HepG2 (cell line): Measurements from ENCODE around the gene ABCC3. TPM values are rescaled to one million over a fixed set of nuclear protein-coding genes. Genes with fewer than 3 reads are reported as not detected.

ENCODE experiments used
- ARHGAP35 ChIP-seq: sonication (generic); formaldehyde crosslinking; IDR thresholded peaks from 2 replicates; pipeline ENCODE4 v1.9.0; 2022; ENCODE audit warnings: mild to moderate bottlenecking, inconsistent platforms, moderate library complexity, missing genetic modification reagents, borderline replicate concordance
- ATF4 ChIP-seq, 2 experiments: fragments of 450-650 bp in 1 of 2; sonication (generic) in 1 of 2; formaldehyde crosslinking; IDR thresholded peaks; 2 replicates each; pipeline versions ENCODE4 v1.5.0 to v1.8.0; 2020 to 2022; ENCODE audit warnings: mild to moderate bottlenecking in 1 of 2, missing genetic modification reagents in 1 of 2
- CENPX ChIP-seq: sonication (generic); formaldehyde crosslinking; IDR thresholded peaks from 2 replicates; pipeline ENCODE4 v1.9.0; 2021; ENCODE audit warnings: mild to moderate bottlenecking, missing genetic modification reagents, moderate library complexity
- EP300 ChIP-seq, 3 experiments: sonication (generic) in 1 of 3; formaldehyde crosslinking in 1 of 3; IDR thresholded peaks; 2 replicates each; pipeline versions ENCODE4 v1.5.1 to v1.6.1; 2011 to 2020; ENCODE audit warnings: low read depth in 2 of 3, low read length in 2 of 3, borderline replicate concordance in 1 of 3, improper control_type of control experiment in 1 of 3, mild to moderate bottlenecking in 1 of 3, missing genetic modification reagents in 1 of 3, moderate library complexity in 1 of 3
- MATR3 ChIP-seq: sonication (generic); formaldehyde crosslinking; IDR thresholded peaks from 2 replicates; pipeline ENCODE4 v1.4.0; 2020; ENCODE audit warnings: missing genetic modification reagents
- MED8 ChIP-seq: sonication (generic); formaldehyde crosslinking; IDR thresholded peaks from 2 replicates; pipeline ENCODE4 v1.8.1; 2023; ENCODE audit warnings: mild to moderate bottlenecking, missing genetic modification reagents; ENCODE audit not compliant: insufficient replicate concordance
- MEIS2 ChIP-seq: sonication (generic); formaldehyde crosslinking; IDR thresholded peaks from 2 replicates; pipeline ENCODE4 v1.9.0; 2021; ENCODE audit warnings: mild to moderate bottlenecking, missing genetic modification reagents
- NFE2L1 ChIP-seq: sonication (generic); formaldehyde crosslinking; IDR thresholded peaks from 2 replicates; pipeline ENCODE4 v1.4.0; 2020; ENCODE audit warnings: missing genetic modification reagents, mild to moderate bottlenecking, borderline replicate concordance
- NFIB ChIP-seq: sonication (generic); formaldehyde crosslinking; IDR thresholded peaks from 2 replicates; pipeline ENCODE4 v1.9.0; 2021; ENCODE audit warnings: missing genetic modification reagents, mild to moderate bottlenecking, borderline replicate concordance
- NFIC ChIP-seq: IDR thresholded peaks from 2 replicates; pipeline ENCODE4 v1.6.1; 2012; ENCODE audit warnings: mild to moderate bottlenecking, low read length, inconsistent platforms
- NR1H2 ChIP-seq: sonication (generic); formaldehyde crosslinking; IDR thresholded peaks from 2 replicates; pipeline ENCODE4 v1.8.1; 2022; ENCODE audit warnings: low read depth, missing genetic modification reagents, borderline replicate concordance
- POLR2AphosphoS5 ChIP-seq: IDR thresholded peaks from 2 replicates; pipeline ENCODE4 v1.6.1; 2012; ENCODE audit warnings: low read depth, low read length
- RCOR2 ChIP-seq: IDR thresholded peaks from 2 replicates; pipeline ENCODE4 v1.6.1; 2016; ENCODE audit warnings: missing biosample characterization, missing genetic modification reagents
- TFE3 ChIP-seq: IDR thresholded peaks from 2 replicates; pipeline ENCODE4 v1.6.1; 2016
- TP53 ChIP-seq: sonication (generic); formaldehyde crosslinking; conservative IDR thresholded peaks from 2 replicates; pipeline ENCODE4 v1.4.0; 2020; ENCODE audit warnings: missing genetic modification reagents
- ZNF253 ChIP-seq: sonication (generic); formaldehyde crosslinking; IDR thresholded peaks from 2 replicates; pipeline ENCODE4 v1.8.0; 2022; ENCODE audit warnings: mild to moderate bottlenecking, missing genetic modification reagents, borderline replicate concordance
- ZNF33B ChIP-seq: sonication (generic); formaldehyde crosslinking; IDR thresholded peaks from 2 replicates; pipeline ENCODE4 v1.5.1; 2020; ENCODE audit warnings: mild to moderate bottlenecking, missing genetic modification reagents
- ZNF350 ChIP-seq: sonication (generic); formaldehyde crosslinking; IDR thresholded peaks from 2 replicates; pipeline ENCODE4 v1.4.0; 2020; ENCODE audit warnings: mild to moderate bottlenecking, low read depth, missing genetic modification reagents, borderline replicate concordance
- ZNF550 ChIP-seq: sonication (generic); formaldehyde crosslinking; IDR thresholded peaks from 2 replicates; pipeline ENCODE4 v1.4.0; 2020; ENCODE audit warnings: mild to moderate bottlenecking, missing genetic modification reagents, borderline replicate concordance
- ZSCAN12 ChIP-seq: sonication (generic); formaldehyde crosslinking; IDR thresholded peaks from 2 replicates; pipeline ENCODE4 v1.9.0; 2021; ENCODE audit warnings: mild to moderate bottlenecking, missing genetic modification reagents
- polyA plus RNA-seq, 8 experiments: library from polyadenylated mRNA; depleted of rRNA in 3 of 8; stranded (reverse) in 7 of 8; unstranded in 1 of 8; fragments of >200 nt; fragmentation: Illumina TruSeq in 4 of 8; extraction: Trizol in 4 of 8; gene quantifications; 2 replicates each; pipeline versions ENCODE4 v1.2.1 to v1.2.3, GENCODE V29; 2011 to 2016; ENCODE audit warnings: low read depth in 4 of 8, missing spikeins in 1 of 8, mixed read lengths in 1 of 8; ENCODE audit not compliant: insufficient read depth in 1 of 8
- total RNA-seq, 5 experiments: library from RNA; depleted of rRNA; stranded (reverse); fragments of >200 nt; fragmentation: Illumina TruSeq; extraction: Trizol; gene quantifications; 2 replicates each; pipeline ENCODE4 v1.2.3, GENCODE V29; 2016; ENCODE audit warnings: low read depth in 1 of 5
- TF ChIP-seq, protein P1 (sequence below): sonication (generic); formaldehyde crosslinking; IDR thresholded peaks from 2 replicates; pipeline ENCODE4 v1.5.0; 2020; ENCODE audit warnings: mild to moderate bottlenecking, low read depth, missing genetic modification reagents, borderline replicate concordance
- TF ChIP-seq, protein P2 (sequence below): sonication (generic); formaldehyde crosslinking; IDR thresholded peaks from 2 replicates; pipeline ENCODE4 v1.5.0; 2020; ENCODE audit warnings: missing genetic modification reagents
- TF ChIP-seq, protein P3 (sequence below): sonication (generic); formaldehyde crosslinking; IDR thresholded peaks from 2 replicates; pipeline ENCODE4 v1.8.1; 2023; ENCODE audit warnings: missing genetic modification reagents, mild to moderate bottlenecking, borderline replicate concordance
- TF ChIP-seq, protein P4 (sequence below): sonication (generic); formaldehyde crosslinking; IDR thresholded peaks from 2 replicates; pipeline ENCODE4 v1.4.0; 2020; ENCODE audit warnings: missing genetic modification reagents

The ABCC3 gene
- total and polyA plus RNA-seq, 2 of the 13 experiments (the other 11 are each of a cell fraction or from before 2014, with no cell fraction given): 25.2 to 50.7 TPM

DNA sequence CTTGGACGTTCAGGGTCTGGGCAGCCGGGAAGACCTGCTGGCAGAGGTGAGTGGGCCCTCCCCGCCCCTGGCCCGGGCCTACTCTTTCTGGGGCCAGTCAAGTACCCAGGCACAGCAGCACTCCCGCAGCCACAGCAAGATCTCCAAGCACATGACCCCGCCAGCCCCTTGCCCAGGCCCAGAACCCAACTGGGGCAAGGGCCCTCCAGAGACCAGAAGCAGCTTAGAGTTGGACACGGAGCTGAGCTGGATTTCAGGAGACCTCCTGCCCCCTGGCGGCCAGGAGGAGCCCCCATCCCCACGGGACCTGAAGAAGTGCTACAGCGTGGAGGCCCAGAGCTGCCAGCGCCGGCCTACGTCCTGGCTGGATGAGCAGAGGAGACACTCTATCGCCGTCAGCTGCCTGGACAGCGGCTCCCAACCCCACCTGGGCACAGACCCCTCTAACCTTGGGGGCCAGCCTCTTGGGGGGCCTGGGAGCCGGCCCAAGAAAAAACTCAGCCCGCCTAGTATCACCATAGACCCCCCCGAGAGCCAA is 8.6 kb upstream of the ABCC3 start (continued):
- TF ChIP-seq TFE3 (CRISPR knock-in tag): peak; percentile 16; the same call in 1 of the 2 replicates
- TF ChIP-seq ZNF33B (CRISPR knock-in tag): 0 out of 2 replicates have a peak, but pooled peaks have one; percentile 29
- no peak for TF ChIP-seq ZSCAN12
- TF ChIP-seq, protein P1, sequence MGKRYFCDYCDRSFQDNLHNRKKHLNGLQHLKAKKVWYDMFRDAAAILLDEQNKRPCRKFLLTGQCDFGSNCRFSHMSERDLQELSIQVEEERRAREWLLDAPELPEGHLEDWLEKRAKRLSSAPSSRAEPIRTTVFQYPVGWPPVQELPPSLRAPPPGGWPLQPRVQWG (CRISPR knock-in tag): no peak
- TF ChIP-seq, protein P2, sequence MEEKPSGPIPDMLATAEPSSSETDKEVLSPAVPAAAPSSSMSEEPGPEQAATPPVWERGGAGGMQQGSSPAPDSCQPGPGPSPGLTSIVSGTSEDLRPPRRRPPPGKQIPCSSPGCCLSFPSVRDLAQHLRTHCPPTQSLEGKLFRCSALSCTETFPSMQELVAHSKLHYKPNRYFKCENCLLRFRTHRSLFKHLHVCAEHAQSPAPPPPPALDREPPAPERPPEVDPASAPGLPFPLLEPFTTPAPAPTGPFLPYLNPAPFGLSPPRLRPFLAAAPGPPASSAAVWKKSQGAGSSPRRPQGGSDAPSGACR: no peak
- TF ChIP-seq ZNF253 (CRISPR knock-in tag): no peak
- no peak for TF ChIP-seq NFIC
- no peak for TF ChIP-seq ATF4 (CRISPR knock-in tag; IDR thresholded peaks at IDR 0.05)
- TF ChIP-seq, protein P3, sequence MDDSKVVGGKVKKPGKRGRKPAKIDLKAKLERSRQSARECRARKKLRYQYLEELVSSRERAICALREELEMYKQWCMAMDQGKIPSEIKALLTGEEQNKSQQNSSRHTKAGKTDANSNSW (CRISPR knock-in tag): no peak
- peak; percentile 45; the same call in 1 of the 2 replicates for TF ChIP-seq ARHGAP35 (CRISPR knock-in tag)
- no peak for TF ChIP-seq NR1H2 (CRISPR knock-in tag)
- TF ChIP-seq, protein P4, sequence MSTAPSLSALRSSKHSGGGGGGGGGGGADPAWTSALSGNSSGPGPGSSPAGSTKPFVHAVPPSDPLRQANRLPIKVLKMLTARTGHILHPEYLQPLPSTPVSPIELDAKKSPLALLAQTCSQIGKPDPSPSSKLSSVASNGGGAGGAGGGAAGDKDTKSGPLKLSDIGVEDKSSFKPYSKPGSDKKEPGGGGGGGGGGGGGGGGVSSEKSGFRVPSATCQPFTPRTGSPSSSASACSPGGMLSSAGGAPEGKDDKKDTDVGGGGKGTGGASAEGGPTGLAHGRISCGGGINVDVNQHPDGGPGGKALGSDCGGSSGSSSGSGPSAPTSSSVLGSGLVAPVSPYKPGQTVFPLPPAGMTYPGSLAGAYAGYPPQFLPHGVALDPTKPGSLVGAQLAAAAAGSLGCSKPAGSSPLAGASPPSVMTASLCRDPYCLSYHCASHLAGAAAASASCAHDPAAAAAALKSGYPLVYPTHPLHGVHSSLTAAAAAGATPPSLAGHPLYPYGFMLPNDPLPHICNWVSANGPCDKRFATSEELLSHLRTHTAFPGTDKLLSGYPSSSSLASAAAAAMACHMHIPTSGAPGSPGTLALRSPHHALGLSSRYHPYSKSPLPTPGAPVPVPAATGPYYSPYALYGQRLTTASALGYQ: no peak; the same call in 1 of the 2 replicates
- TF ChIP-seq ZNF350 (CRISPR knock-in tag): peak; percentile 78; the same call in 1 of the 2 replicates
- TF ChIP-seq EP300 (IDR thresholded peaks at IDR 0.05; ENCODE audit: low read depth in 2 of 2, low read length in 2 of 2): no peak
- TF ChIP-seq EP300 (CRISPR knock-in tag; IDR thresholded peaks at IDR 0.05; ENCODE audit: borderline replicate concordance): no peak
- no peak; the same call in 1 of the 2 replicates for TF ChIP-seq ZNF550 (CRISPR knock-in tag)
- no peak for TF ChIP-seq TP53 (CRISPR knock-in tag)
- TF ChIP-seq NFIB (CRISPR knock-in tag): no peak
- TF ChIP-seq NFE2L1 (CRISPR knock-in tag): peak; percentile 59; the same call in 1 of the 2 replicates
- TF ChIP-seq POLR2AphosphoS5: no peak
- 0 out of 2 replicates have a peak, but pooled peaks have one; percentile 27 for TF ChIP-seq MEIS2 (CRISPR knock-in tag)
- TF ChIP-seq RCOR2 (CRISPR knock-in tag): no peak
- no peak for TF ChIP-seq CENPX (CRISPR knock-in tag)
- no peak for TF ChIP-seq MED8
- no peak for TF ChIP-seq MATR3 (CRISPR knock-in tag)
